ENCODE data around the gene DENND4C.

DNA sequence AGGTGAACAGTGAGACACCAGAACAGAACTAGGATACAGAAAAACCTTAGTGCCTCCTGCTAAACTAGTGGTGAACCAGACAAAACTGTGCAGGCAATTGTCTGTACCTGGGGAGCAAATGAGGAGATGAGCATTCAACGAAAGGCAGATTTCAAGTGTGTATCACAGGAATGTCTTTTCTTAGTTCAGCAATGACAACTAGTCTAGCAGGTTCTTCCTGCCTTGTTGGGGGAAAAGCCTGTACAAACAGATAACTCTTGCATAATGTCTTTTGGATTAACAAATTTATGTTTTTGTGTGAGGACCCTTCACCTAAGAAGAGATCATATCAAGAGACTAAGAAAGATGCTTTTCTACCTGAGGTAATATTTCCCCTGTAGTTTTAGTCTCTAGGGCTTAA is 21.8 kb upstream of the DENND4C start:
- TF ChIP-seq POLR2A (IDR thresholded peaks at IDR 0.05) (no peak), CTCF (IDR thresholded peaks at IDR 0.05) (no peak)

Data from vagina (tissue), 2 donors.